ENCODE measurements around the gene ADGRF3. TPM values are rescaled to one million over a fixed set of nuclear protein-coding genes. Genes with fewer than 3 reads are reported as not detected.

Gene ADGRF3
- total RNA-seq, 1 experiment from 2014 or later = not detected

DNA sequence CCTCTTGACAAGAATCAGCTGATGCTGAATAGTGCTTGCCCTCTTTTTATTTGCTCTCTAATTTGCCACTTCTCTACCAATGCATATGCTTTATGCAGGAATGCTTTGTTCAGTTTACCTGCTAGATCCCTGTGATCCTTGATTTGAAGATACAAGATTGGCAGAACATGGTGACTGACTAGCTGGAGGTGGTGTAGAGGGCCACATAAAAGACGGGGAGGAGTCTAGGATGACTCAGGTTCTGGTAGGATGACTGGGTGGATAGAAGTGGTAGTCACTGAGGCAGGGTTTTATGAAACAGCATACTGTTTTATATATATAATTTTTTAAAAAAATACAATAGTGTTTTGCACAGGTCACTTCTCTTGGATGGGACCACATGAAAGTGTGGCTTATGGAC, 6.3 kb upstream of the ADGRF3 start:
- DNase-seq (ENCODE audit: low read depth, low spot score) (peak; percentile 63), ATAC-seq (peak; percentile 75)
- Histone ChIP-seq H3K9ac (ENCODE audit: low read length) (no peak overlapping the region), H4K20me1 (ENCODE audit: insufficient read depth) (peaks cover 4% of the 10 kb centered on the region; the same call in 1 of the 2 replicates), H2AFZ (ENCODE audit: low read depth, low read length, poor library complexity, severe bottlenecking) (no peak overlapping the region), H3K4me1 (ENCODE audit: control insufficient read depth in 1 of 2, insufficient read depth in 2 of 2, low read length in 2 of 2) (peaks cover 31 to 65% of the 10 kb centered on the region in 2 experiments), H3K4me3 (replicated peaks in 1 of 2; ENCODE audit: low read depth in 1 of 2, low read length in 2 of 2) (no peak overlapping the region), H3K27ac (ENCODE audit: low read depth, low read length) (no peak overlapping the region), H3K9me3 (ENCODE audit: control insufficient read depth in 1 of 2, insufficient read depth in 1 of 2, low read depth in 1 of 2, low read length in 2 of 2) (no peaks in the 10 kb centered on the region), H3K36me3 (ENCODE audit: control insufficient read depth in 1 of 2, insufficient read depth in 2 of 2, low read length in 2 of 2) (no peaks in the 10 kb centered on the region), H3K79me2 (ENCODE audit: insufficient read depth, low read length) (peaks cover 100% of the 10 kb centered on the region), H3K27me3 (ENCODE audit: insufficient read depth, low read length) (no peaks in the 10 kb centered on the region), H3K4me2 (ENCODE audit: low read length) (peak overlapping the region; percentile 64), H3K9me2 (ENCODE audit: insufficient read depth) (no peaks in the 10 kb centered on the region)
- TF ChIP-seq, protein P1, sequence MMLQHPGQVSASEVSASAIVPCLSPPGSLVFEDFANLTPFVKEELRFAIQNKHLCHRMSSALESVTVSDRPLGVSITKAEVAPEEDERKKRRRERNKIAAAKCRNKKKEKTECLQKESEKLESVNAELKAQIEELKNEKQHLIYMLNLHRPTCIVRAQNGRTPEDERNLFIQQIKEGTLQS (IDR thresholded peaks at IDR 0.05) = no peak
- TF ChIP-seq JUND (IDR thresholded peaks at IDR 0.05) = peak; percentile 47
- peak; percentile 59 for TF ChIP-seq FOSL1 (IDR thresholded peaks at IDR 0.05; ENCODE audit: low read depth)
- TF ChIP-seq SIN3A (IDR thresholded peaks at IDR 0.05; ENCODE audit: low read depth) = no peak
- no peak for TF ChIP-seq CEBPB (IDR thresholded peaks at IDR 0.05; ENCODE audit: low read depth)
- ChIA-PET POLR2A (interaction anchor here (1.6 kb wide), 1 partner anchor 108 kb away, joined by 3 read pairs; the partner anchor contains the start of genes HADHA and HADHB), RAD21 (ENCODE audit: low non-redundant PET in 1 of 2, low total read pairs in 2 of 2, uncharacterized antibody in 2 of 2, unreplicated experiment in 2 of 2) (no interaction called here), CTCF (no interaction called here)
- intact Hi-C loops (cut with micrococcal nuclease) = no loop called here
- no TSS peak for BruUV-seq (replicated peaks)

DNA sequence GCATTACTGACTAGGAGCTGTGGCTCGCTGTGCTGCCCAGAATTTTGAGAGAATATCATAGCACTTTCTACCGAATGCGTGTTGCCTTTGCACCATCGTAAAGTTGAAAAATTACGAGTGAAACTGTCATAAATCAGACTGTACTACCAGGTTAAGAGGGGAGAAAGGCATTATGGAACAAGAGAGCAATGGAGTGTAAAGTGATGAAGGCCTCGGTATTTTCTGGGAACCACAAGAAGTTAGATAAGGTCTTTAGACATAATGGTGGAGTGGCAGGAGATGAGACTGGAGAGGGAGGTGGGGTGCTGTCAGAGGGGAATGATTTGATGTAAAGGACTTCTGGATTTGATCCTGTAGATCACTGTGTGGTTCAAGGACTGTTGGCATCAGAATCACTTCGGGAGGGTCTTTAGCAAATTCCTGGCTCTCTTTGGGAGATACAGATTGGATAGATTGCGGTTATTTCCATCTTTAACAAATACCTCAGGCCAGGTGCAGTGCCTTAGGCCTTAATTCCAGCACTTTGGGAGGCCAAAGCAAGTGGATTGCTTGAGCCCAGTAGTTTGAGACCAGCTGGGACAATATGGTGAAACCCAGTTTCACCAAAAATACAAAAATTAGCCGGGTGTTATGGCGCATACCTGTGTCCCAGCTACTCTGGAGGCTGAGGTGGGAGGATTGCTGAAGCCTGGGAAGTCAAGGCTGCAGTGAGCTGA, 4.9 kb upstream of the ADGRF3 start:
- peak overlapping the region; percentile 64; the same call in 1 of the 2 replicates for H3K4me2 ChIP-seq (ENCODE audit: low read length)
- TF ChIP-seq ELF1 (IDR thresholded peaks at IDR 0.05; ENCODE audit: borderline replicate concordance, low read depth) (no peak), SRF (IDR thresholded peaks at IDR 0.05; ENCODE audit: low read depth) (no peak), POLR2AphosphoS5 (IDR thresholded peaks at IDR 0.05; ENCODE audit: low read depth, low read length) (no peak), FOSL1 (IDR thresholded peaks at IDR 0.05; ENCODE audit: low read depth) (no peak), EGR1 (IDR thresholded peaks at IDR 0.05; ENCODE audit: low read depth) (no peak), CEBPB (IDR thresholded peaks at IDR 0.05; ENCODE audit: low read depth) (no peak), EZH2 (IDR thresholded peaks at IDR 0.05) (no peak), CBX3 (IDR thresholded peaks at IDR 0.05; ENCODE audit: low read depth) (no peak), POLR2A (IDR thresholded peaks at IDR 0.05; ENCODE audit: borderline replicate concordance, extremely low read depth, insufficient read depth, insufficient read length) (no peak), YY1 (IDR thresholded peaks at IDR 0.05; ENCODE audit: extremely low read depth, insufficient replicate concordance, low read depth, low read length) (no peak), ZNF274 (IDR thresholded peaks at IDR 0.05; ENCODE audit: low read depth, low read length) (no peak), SIN3A (IDR thresholded peaks at IDR 0.05; ENCODE audit: low read depth) (no peak)
- TF ChIP-seq, protein P1 (IDR thresholded peaks at IDR 0.05) = no peak
- TF ChIP-seq, protein P2, sequence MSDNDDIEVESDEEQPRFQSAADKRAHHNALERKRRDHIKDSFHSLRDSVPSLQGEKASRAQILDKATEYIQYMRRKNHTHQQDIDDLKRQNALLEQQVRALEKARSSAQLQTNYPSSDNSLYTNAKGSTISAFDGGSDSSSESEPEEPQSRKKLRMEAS (IDR thresholded peaks at IDR 0.05) = no peak
- TF ChIP-seq, protein P3, sequence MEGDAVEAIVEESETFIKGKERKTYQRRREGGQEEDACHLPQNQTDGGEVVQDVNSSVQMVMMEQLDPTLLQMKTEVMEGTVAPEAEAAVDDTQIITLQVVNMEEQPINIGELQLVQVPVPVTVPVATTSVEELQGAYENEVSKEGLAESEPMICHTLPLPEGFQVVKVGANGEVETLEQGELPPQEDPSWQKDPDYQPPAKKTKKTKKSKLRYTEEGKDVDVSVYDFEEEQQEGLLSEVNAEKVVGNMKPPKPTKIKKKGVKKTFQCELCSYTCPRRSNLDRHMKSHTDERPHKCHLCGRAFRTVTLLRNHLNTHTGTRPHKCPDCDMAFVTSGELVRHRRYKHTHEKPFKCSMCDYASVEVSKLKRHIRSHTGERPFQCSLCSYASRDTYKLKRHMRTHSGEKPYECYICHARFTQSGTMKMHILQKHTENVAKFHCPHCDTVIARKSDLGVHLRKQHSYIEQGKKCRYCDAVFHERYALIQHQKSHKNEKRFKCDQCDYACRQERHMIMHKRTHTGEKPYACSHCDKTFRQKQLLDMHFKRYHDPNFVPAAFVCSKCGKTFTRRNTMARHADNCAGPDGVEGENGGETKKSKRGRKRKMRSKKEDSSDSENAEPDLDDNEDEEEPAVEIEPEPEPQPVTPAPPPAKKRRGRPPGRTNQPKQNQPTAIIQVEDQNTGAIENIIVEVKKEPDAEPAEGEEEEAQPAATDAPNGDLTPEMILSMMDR (IDR thresholded peaks at IDR 0.05 in 2 of 3, conservative IDR thresholded peaks at IDR 0.05 in 1 of 3; ENCODE audit: borderline replicate concordance in 1 of 3, insufficient read depth in 1 of 3, low read depth in 2 of 3, low read length in 2 of 3) = no peak
- ChIA-PET RAD21 (ENCODE audit: low non-redundant PET in 1 of 2, low total read pairs in 2 of 2, uncharacterized antibody in 2 of 2, unreplicated experiment in 2 of 2) (no interaction called here), CTCF (no interaction called here), POLR2A (no interaction called here)
- H3K36me3 ChIP-seq (ENCODE audit: control insufficient read depth in 1 of 2, insufficient read depth in 2 of 2, low read length in 2 of 2) = no peaks in the 10 kb centered on the region
- no peaks in the 10 kb centered on the region for H3K9me2 ChIP-seq (ENCODE audit: insufficient read depth)
- no peaks in the 10 kb centered on the region for H3K27me3 ChIP-seq (ENCODE audit: insufficient read depth, low read length)
- intact Hi-C loops (cut with micrococcal nuclease) = no loop called here
- H4K20me1 ChIP-seq (ENCODE audit: insufficient read depth) = peaks cover 9% of the 10 kb centered on the region; the same call in 1 of the 2 replicates
- H3K79me2 ChIP-seq (ENCODE audit: insufficient read depth, low read length) = peaks cover 100% of the 10 kb centered on the region
- no peak overlapping the region for H2AFZ ChIP-seq (ENCODE audit: low read depth, low read length, poor library complexity, severe bottlenecking)
- H3K9me3 ChIP-seq (ENCODE audit: control insufficient read depth in 1 of 2, insufficient read depth in 1 of 2, low read depth in 1 of 2, low read length in 2 of 2) = no peaks in the 10 kb centered on the region
- no peak overlapping the region for H3K9ac ChIP-seq (ENCODE audit: low read length)
- DNase-seq (ENCODE audit: low read depth, low spot score) = no peak
- no peak for ATAC-seq
- H3K4me1 ChIP-seq (ENCODE audit: control insufficient read depth in 1 of 2, insufficient read depth in 2 of 2, low read length in 2 of 2) = peaks cover 29 to 62% of the 10 kb centered on the region in 2 experiments
- no peak overlapping the region for H3K4me3 ChIP-seq (replicated peaks in 1 of 2; ENCODE audit: low read depth in 1 of 2, low read length in 2 of 2)
- H3K27ac ChIP-seq (ENCODE audit: low read depth, low read length) = no peak overlapping the region
- BruUV-seq (replicated peaks) = no TSS peak
